Measurements from ENCODE around the gene PTGIS.

DNA sequence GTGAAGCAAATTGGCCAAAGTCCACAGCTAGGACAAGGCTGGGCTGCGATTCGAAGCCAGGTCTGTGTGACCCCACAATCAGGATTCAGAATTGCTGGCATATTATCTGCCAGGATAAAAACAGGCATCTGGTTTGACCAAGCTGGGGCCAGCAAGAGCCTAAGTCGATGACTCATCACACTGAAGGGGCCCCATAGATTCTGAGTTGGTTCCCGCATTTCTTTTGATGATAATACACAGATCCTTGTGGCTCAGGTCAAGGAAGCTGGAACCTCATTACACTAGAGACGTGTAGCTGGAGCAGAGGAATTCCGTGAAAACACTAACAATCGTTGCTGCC lies 92.0 kb downstream of the PTGIS start:
- TF ChIP-seq POLR2A (IDR thresholded peaks at IDR 0.05), result no peak
- TF ChIP-seq, protein P1, sequence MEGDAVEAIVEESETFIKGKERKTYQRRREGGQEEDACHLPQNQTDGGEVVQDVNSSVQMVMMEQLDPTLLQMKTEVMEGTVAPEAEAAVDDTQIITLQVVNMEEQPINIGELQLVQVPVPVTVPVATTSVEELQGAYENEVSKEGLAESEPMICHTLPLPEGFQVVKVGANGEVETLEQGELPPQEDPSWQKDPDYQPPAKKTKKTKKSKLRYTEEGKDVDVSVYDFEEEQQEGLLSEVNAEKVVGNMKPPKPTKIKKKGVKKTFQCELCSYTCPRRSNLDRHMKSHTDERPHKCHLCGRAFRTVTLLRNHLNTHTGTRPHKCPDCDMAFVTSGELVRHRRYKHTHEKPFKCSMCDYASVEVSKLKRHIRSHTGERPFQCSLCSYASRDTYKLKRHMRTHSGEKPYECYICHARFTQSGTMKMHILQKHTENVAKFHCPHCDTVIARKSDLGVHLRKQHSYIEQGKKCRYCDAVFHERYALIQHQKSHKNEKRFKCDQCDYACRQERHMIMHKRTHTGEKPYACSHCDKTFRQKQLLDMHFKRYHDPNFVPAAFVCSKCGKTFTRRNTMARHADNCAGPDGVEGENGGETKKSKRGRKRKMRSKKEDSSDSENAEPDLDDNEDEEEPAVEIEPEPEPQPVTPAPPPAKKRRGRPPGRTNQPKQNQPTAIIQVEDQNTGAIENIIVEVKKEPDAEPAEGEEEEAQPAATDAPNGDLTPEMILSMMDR (IDR thresholded peaks at IDR 0.05), result no peak

Measured in body of pancreas (tissue), 4 donors.